NOMO-1 (cell line): ENCODE results near the gene RAB3A.

Source experiments
- DNase-seq, 2 experiments: peaks; one replicate each; lab custom pipeline; 2025; ENCODE audit not compliant: unreplicated experiment in 2 of 2; lab: John Stamatoyannopoulos, UW

Gene RAB3A

GRCh38 chr19:18203863-18204393, at the start of gene RAB3A:
RAB3A (minus strand) TSS chr19:18204042; CDS start chr19:18202740, 1,302 bp downstream.
- DNase-seq = peak; percentile 100

DNA sequence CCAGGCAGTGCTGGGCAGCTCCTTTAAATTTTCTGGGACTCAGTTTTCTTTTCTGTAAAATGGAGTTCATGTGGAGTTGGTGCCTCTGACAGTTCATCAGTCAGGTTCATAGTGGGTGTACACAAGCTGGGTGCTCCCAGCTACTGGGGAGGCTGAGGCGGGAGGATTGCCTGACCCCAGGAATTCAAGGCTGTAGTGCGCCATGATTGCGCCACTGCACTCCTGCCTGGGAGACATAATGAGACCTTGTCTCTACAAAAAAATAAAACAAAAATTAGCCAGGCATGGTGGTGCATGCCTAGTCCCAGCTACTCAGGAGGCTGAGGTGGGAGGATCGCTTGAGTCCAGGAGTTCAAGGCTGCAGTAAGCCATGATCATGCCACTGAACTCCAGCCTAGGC, 49.3 kb upstream of the RAB3A start:
- DNase-seq = no peak

DNA sequence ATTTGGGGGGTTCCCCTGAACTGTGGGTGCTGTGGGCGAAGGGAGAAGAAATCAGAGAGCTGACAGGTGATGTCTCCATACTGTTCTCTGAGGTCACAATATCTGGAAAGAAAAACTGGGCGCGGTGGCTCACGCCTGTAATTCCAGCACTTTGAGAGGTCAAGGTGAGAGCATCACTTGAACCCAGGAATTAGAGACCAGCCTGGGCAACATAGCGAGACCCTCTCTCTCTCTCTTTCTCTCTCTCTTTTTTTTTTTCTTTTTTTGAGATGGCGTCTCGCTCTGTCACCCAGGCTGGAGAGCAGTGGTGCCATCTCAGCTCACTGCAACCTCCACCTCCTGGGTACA, 48.5 kb upstream of the RAB3A start:
- no peak for DNase-seq

DNA sequence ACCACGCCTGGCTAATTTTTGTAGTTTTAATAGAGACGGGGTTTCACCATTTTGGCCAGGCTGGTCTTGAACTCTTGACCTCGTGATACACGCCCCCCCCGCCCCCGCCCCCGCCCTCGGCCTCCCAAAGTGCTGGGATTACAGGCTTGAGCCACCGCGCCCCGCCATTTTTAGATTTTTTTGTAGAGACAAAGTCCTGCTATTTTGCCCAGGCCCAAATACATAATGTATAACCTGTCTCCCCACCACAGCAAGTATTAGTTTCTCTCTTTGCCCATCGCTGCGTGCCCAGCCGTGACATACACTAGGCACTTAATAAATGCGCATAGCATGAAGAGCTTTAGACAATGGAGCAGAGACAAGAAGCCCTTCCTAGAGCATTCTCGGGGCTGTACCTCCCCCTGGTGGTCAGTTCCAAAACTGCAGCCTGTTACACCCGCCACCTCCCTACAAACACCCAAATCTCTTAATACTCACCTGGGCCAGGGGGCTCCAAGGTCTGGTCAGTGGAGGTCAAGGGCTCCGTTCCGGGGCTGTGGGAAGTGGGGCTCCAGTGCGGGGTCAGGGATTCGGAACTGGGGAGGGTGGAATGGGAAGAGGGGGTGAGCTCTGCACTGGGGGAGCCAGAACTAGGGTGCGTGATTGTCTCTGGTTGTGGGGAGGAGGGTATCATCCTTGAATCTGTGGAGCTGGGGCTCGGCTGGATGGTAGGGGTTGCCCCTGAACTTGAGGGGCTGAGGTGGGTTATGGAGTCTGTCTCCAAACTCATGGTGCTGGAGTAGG, 47.9 kb upstream of the RAB3A start:
- peak; percentile 45 to 51 for DNase-seq

DNA sequence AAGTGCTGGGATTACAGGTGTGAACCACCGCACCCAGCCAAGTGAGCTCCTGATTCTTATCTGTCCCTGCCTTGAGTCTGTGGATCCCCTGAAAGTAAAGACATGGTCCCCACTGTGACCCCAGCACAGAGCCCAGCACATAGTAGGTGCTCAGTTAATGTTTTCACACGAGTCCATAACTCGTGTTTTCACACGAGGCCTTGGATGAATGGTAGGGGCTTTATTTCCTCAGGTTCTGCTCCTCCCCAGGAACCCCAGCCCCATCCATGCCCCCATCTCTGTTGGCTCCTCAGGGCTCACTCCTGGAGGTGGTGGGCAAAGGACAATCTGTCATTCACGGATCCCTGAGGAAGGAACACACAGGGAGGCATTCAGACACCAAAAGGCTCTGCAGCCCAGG, 46.0 kb upstream of the RAB3A start:
- DNase-seq = no peak

DNA sequence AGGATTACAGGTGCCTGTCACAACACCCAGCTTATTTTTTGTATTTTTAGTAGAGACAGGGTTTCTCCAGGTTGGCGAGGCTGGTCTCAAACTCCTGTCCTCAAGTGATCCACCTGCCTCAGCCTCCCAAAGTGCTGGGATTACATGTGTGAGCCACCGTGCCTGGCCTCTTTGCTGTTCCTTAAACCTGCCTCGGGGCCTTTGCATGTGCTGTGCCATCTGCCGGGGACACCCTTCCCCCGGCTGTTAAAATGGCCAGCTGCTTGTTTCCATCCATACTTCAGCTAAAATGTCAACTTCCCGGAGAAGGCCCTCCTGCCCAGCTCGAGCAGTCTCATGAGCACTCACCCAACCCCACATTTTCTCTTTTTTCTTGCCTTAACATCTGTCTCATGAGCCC, 41.5 kb upstream of the RAB3A start:
- DNase-seq = no peak

DNA sequence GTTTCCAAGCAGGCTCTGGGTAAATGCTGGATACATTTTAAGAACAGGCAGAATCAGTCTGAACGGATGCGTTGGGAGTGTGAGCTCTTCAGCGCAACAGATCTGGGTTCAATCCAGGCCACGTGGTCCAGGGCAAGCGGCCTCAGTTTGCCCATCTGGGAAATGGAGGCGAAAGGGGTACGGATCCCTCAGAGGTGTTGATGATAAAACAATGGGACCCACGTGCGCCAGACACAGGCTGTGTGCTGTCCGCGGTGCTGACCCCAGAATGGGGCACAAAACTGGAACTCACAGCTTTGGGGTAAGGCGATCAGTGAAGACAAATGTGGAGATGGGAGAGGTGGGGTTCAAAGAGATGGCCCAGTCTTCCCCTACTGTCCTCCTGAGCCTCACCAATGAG, 35.5 kb upstream of the RAB3A start:
- DNase-seq = no peak

GRCh38 chr19:18234194-18234593, 30.4 kb upstream of the RAB3A start:
- no peak for DNase-seq

- DNase-seq = peak; percentile 14 to 41
Observed at GRCh38 chr19:18233224-18233825, 29.5 kb upstream of the RAB3A start.

DNA sequence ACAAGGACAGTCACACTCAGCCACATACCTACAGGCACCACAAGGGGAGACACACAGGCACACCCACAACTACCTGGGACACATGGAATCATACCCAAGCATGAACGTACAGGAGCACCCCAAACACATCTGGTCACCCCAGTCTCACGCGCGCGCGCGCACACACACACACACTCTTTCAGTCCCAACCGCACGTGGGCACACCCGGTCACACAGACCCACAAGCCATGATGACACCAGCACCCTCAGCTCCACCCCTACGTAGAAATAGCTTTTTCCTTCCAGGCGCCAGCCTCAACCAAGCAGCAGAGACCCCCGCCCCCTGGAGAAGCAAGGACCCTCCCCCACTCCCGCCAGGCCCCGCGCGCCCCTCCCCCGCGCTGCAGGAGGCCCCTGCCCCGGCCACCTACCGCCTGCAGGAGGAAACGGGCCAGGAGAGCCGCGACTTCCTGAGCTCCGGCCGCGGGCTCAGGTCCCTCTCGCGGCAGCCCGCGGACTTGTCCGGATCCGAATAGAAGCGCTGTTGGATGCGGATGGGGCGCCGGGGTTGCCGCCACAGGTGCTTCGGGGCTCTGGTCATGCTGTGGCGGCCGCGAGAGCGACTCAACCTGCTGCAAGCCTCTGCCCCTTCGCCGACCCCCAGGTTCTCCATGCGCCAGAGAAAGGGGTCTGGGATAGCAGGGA, 28.8 kb upstream of the RAB3A start:
- no peak for DNase-seq

- no peak for DNase-seq
Observed at GRCh38 chr19:18231775-18232174, 27.9 kb upstream of the RAB3A start.

- no peak for DNase-seq
Observed at GRCh38 chr19:18230941-18231734, 27.3 kb upstream of the RAB3A start.

DNA sequence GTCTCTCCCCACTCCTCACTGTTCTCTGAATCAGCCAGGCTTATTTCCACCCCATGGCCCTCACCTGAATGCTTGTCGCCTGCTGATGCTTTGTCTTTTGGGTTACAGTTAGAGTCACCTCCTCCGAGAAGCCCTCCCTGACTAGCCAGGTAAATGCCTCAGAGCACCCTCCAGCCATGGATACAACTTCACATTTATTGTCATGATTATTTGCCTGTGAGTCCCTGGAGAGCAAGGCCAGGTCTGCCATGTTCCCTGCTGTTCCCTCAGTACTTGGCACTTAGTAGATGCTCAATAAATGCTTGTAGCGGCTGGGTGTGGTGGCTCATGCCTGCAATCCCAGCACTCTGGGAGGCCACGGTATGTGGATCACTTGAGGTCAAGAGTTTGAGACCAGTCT, 26.1 kb upstream of the RAB3A start:
- DNase-seq = no peak

DNA sequence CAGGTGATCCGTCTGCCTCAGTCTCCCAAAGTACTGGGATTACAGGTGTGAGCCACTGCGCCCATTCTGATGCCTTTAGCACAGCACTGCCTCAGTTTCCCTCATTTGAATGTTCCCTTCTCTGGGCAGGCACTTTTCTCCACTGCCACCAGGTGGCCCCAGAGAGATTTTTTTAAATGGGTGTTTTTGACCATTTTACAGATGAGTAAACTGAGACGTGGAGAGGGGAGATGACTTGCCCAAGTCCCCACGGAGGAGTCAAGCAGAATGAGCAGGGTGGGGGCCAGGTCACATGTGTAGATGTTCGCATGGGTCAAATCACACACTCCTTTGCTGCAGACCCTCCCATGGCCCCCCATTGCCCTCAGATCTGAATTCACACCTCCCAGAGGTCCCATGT, 25.6 kb upstream of the RAB3A start:
- no peak for DNase-seq

DNA sequence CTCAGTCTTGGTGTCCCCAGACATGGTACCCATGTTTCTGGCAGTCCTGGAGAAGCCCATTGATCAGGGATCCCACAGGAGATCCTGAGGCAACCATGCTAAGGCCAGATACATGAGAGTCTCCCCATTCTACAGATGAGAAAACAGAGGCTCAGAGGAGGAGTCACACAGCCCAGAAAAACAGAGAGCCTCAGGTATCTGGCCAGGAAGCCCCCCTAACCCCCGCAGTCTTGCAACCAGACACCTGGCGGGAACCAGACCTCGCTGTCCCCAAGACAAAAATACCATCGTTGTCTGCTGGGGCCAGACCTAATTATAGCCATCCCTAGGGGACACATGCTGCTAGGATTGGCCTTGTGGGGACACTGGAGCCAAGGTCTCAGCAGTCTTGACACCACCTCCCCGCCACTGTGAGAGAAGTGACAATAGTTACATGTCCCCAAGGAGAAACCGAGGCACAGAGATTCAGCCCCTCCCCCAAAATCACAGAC, 24.0 kb upstream of the RAB3A start:
- DNase-seq = no peak

DNA sequence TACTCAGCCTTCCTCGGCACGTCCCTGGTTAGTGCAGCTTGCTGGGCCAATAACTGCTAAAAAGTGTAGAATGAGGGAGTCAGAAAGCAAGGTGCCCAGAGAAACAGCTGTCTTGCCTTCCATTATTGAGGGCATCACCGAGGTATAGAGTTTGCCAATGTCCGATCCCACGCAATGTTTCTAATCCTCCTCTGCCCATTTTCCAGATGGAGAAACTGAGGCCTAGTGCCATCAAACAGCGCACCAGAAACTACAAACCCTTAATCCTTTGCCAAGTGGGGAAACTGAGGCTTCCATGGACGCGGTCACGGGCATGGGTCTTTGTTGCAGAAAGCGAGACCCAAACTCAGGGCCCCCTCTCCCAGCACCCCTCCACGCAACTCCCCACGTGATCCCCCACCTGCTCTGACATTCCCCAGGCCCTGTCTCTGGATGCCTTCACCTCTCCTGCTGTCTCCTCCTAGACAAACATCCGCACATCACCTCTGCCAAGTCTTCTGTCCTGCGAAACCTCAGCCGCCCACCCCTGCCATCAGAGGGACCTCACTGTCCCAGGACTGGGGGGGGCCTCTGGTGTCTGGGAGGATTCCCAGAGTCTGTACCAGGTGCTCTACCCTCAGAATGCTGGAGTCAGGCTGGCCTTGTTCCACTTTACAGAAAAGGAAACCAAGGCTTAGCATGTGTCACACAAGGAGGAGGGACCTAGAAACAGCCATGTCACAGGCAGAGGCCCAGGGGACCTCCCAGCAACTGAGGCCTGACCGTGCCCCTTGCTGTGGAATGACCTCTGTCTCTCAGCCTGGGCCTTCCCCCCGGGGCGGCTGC, 23.3 kb upstream of the RAB3A start:
- DNase-seq = no peak

GRCh38 chr19:18225702-18226468, 22.0 kb upstream of the RAB3A start, which contains the start of gene PDE4C:
PDE4C (minus strand) TSS chr19:18226438; CDS start chr19:18226415, 23 bp downstream.
- no peak for DNase-seq

DNA sequence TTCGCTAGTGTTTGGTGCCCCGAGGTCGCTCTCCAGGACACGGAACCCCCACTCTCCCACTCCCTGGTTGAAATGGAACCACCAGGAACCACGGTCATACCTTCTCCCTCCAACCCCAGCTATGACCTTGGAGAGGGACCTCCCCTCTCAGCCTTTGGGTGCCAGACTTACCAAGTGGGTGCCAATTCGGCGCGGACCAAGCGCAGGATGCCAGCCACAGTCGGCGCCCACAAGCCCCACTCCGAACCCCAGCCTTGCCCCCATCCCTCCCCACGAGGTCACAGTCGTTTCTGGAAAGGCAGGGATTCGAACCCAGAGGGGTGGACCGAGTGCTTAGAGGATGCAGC, 21.5 kb upstream of the RAB3A start:
- no peak for DNase-seq
